HEK293 (cell line): ENCODE measurements around the gene CLEC16A.

Source experiments
- CTCF ChIA-PET: fragments of 350-600 bp; formaldehyde crosslinking; extraction: SDS; loops from one replicate; lab custom pipeline; 2021; ENCODE audit warnings: antibody characterized with exemption; lab: Yijun Ruan, JAX
- POLR2A ChIA-PET: fragments of 300-600 bp; formaldehyde crosslinking; extraction: SDS; loops from one replicate; lab custom pipeline; 2020; ENCODE audit warnings: antibody characterized with exemption, inconsistent platforms; lab: Yijun Ruan, JAX
- H3K27ac ChIP-seq: fragments of 200-500 bp; sonication (Bioruptor generic); 2 replicates; pipeline ENCODE4 v1.5.1; 2014; ENCODE audit warnings: low read depth, low read length, control low read depth, inconsistent platforms; ENCODE audit errors: extremely low read depth
- H3K36me3 ChIP-seq, 2 experiments: fragments of 200-500 bp in 1 of 2; sonication (Bioruptor generic) in 1 of 2; 1 replicate in 1 of 2; 2 replicates in 1 of 2; pipeline ENCODE4 v1.5.1; 2014 to 2017; ENCODE audit warnings: inconsistent platforms in 2 of 2, low read length in 2 of 2; ENCODE audit not compliant: control insufficient read depth in 2 of 2, insufficient read depth in 1 of 2
- H3K4me1 ChIP-seq: fragments of 200-500 bp; sonication (Bioruptor generic); 2 replicates; pipeline ENCODE4 v1.5.1; 2014; ENCODE audit warnings: mild to moderate bottlenecking, low read length, inconsistent platforms; ENCODE audit not compliant: control insufficient read depth, insufficient read depth
- H3K4me3 ChIP-seq: 2 replicates; pipeline ENCODE4 v1.5.1; 2011; ENCODE audit warnings: low read depth, mild to moderate bottlenecking, control low read depth, low read length, moderate library complexity
- H3K9me3 ChIP-seq: fragments of 200-500 bp; sonication (Bioruptor generic); 2 replicates; pipeline ENCODE4 v1.5.1; 2014; ENCODE audit warnings: low read depth, low read length, inconsistent platforms; ENCODE audit not compliant: control insufficient read depth, insufficient read depth
- EGR2 ChIP-seq: fragments of 450-650 bp; formaldehyde crosslinking; IDR thresholded peaks from 2 replicates; pipeline ENCODE4 v1.5.1; 2016; ENCODE audit warnings: low read depth, missing biosample characterization, missing genetic modification characterization
- INSM2 ChIP-seq: fragments of 450-650 bp; formaldehyde crosslinking; IDR thresholded peaks from 2 replicates; pipeline ENCODE4 v1.5.1; 2016; ENCODE audit warnings: missing biosample characterization, missing genetic modification characterization
- PRDM10 ChIP-seq: fragments of 450-650 bp; formaldehyde crosslinking; IDR thresholded peaks from 2 replicates; pipeline ENCODE4 v1.5.1; 2016; ENCODE audit warnings: missing biosample characterization, missing genetic modification characterization
- ZNF114 ChIP-seq: fragments of 450-650 bp; formaldehyde crosslinking; IDR thresholded peaks from 2 replicates; pipeline ENCODE4 v1.5.0; 2017; ENCODE audit warnings: missing biosample characterization, missing genetic modification characterization
- ZNF121 ChIP-seq: fragments of 450-650 bp; formaldehyde crosslinking; IDR thresholded peaks from 2 replicates; pipeline ENCODE4 v1.5.1; 2016; ENCODE audit warnings: missing biosample characterization, missing genetic modification characterization
- ZNF302 ChIP-seq: fragments of 450-650 bp; formaldehyde crosslinking; IDR thresholded peaks from 2 replicates; pipeline ENCODE4 v1.5.1; 2016; ENCODE audit warnings: missing biosample characterization, missing genetic modification characterization, low read depth
- ZNF416 ChIP-seq: fragments of 450-650 bp; formaldehyde crosslinking; IDR thresholded peaks from 2 replicates; pipeline ENCODE4 v1.5.1; 2016; ENCODE audit warnings: missing biosample characterization, missing genetic modification characterization

Gene CLEC16A

GRCh38 chr16:11123666-11124065, 179.3 kb downstream of the CLEC16A start (continued):
- no peak for TF ChIP-seq INSM2 (tag by site-specific recombination)

- H3K4me1 ChIP-seq = no peaks in the 10 kb centered on the region
- H3K27ac ChIP-seq = no peak overlapping the region
- H3K9me3 ChIP-seq = no peaks in the 10 kb centered on the region
- H3K36me3 ChIP-seq = peaks cover 0 to 37% of the 10 kb centered on the region in 2 experiments; a peak in 2 of 3 replicates
- no peak for TF ChIP-seq ZNF302
- TF ChIP-seq ZNF416 (tag by site-specific recombination) = no peak
- ChIA-PET CTCF (interaction anchor here (0.7 kb wide), 1 partner anchor 1521 kb away, joined by 3 read pairs; no protein-coding TSS in a partner anchor), POLR2A (no interaction called here)
- no peak overlapping the region for H3K4me3 ChIP-seq
These were observed 181.6 kb downstream of the CLEC16A start for GRCh38 chr16:11125936-11126335.

GRCh38 chr16:11126399-11127054, 182.2 kb downstream of the CLEC16A start:
- Histone ChIP-seq H3K4me1 (no peaks in the 10 kb centered on the region), H3K27ac (no peak overlapping the region)
- POLR2A ChIA-PET = no interaction called here
- 0 out of 2 replicates have a peak, but pooled peaks have one; percentile 16 for TF ChIP-seq EGR2 (tag by site-specific recombination)
- TF ChIP-seq ZNF114 = no peak
- TF ChIP-seq, all 188 proteins: peak for 1
- no peaks in the 10 kb centered on the region for H3K9me3 ChIP-seq
- CTCF ChIA-PET = interaction anchor here (0.7 kb wide), 1 partner anchor 1520 kb away, joined by 3 read pairs; no protein-coding TSS in a partner anchor
- peaks cover 0 to 35% of the 10 kb centered on the region in 2 experiments; a peak in 2 of 3 replicates for H3K36me3 ChIP-seq
- H3K4me3 ChIP-seq = no peak overlapping the region

GRCh38 chr16:11127610-11128195, 183.3 kb downstream of the CLEC16A start:
- no peak overlapping the region for H3K4me3 ChIP-seq
- H3K27ac ChIP-seq = no peak overlapping the region
- no peaks in the 10 kb centered on the region for H3K9me3 ChIP-seq
- H3K36me3 ChIP-seq = peaks cover 0 to 35% of the 10 kb centered on the region in 2 experiments; a peak in 2 of 3 replicates
- ChIA-PET CTCF (no interaction called here), POLR2A (no interaction called here)
- no peaks in the 10 kb centered on the region for H3K4me1 ChIP-seq
- no peak for TF ChIP-seq PRDM10
- peak; percentile 64; the same call in 1 of the 2 replicates for TF ChIP-seq ZNF121
